ENCODE results near the gene IDH2. TPM values are rescaled to one million over a fixed set of nuclear protein-coding genes. Genes with fewer than 3 reads are reported as not detected.

Gene IDH2
- total RNA-seq, 1 donor from 2014 or later, result 126 TPM

- H3K4me1 Mint-ChIP-seq, result peaks cover 60% of the 10 kb centered on the region
- no peak for DNase-seq (ENCODE audit: low spot score in 2 of 2, unreplicated experiment in 2 of 2)
- H3K9me3 Mint-ChIP-seq, result no peaks in the 10 kb centered on the region
- H3K4me3 Mint-ChIP-seq, result no peak overlapping the region
- no peaks in the 10 kb centered on the region for H3K27me3 Mint-ChIP-seq (ENCODE audit: low read depth)
- no peak overlapping the region for H3K27ac Mint-ChIP-seq
- H3K36me3 Mint-ChIP-seq, result no peaks in the 10 kb centered on the region
- TF ChIP-seq CTCF (IDR thresholded peaks at IDR 0.05; ENCODE audit: unreplicated experiment), result no peak
These were observed 59.9 kb downstream of the IDH2 start for GRCh38 chr15:90042356-90042755.

GRCh38 chr15:90040618-90041017 lies 61.6 kb downstream of the IDH2 start:
- H3K4me3 Mint-ChIP-seq, result no peak overlapping the region
- H3K36me3 Mint-ChIP-seq, result no peaks in the 10 kb centered on the region
- H3K4me1 Mint-ChIP-seq, result peaks cover 61% of the 10 kb centered on the region
- DNase-seq (ENCODE audit: low spot score in 2 of 2, unreplicated experiment in 2 of 2), result no peak
- TF ChIP-seq CTCF (IDR thresholded peaks at IDR 0.05; ENCODE audit: unreplicated experiment), result no peak
- H3K27ac Mint-ChIP-seq, result peak overlapping the region; percentile 62
- H3K27me3 Mint-ChIP-seq (ENCODE audit: low read depth), result no peaks in the 10 kb centered on the region
- no peaks in the 10 kb centered on the region for H3K9me3 Mint-ChIP-seq

DNA sequence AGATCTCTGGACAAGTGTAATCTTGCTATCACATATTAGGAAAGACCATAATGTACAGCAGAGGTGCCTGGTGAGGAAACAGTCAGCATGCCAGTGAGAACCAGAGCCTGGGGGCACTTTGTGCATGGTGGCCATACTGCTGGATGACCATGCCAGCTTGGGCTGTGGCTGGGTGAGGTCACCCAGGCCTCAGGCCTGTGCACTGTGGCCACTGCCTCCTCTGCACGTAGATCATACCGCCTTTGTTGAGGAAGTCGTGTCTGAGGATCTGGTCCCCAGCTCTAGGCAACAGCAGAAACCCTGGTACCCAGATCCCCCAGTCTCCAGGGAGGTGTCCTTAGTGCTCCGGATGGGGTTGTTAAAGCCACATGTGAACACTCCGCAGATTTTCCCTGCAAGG lies 62.3 kb downstream of the IDH2 start:
- no peak for DNase-seq (ENCODE audit: low spot score in 2 of 2, unreplicated experiment in 2 of 2)
- H3K27ac Mint-ChIP-seq, result peak overlapping the region; percentile 41
- H3K4me3 Mint-ChIP-seq, result no peak overlapping the region
- peaks cover 59% of the 10 kb centered on the region for H3K4me1 Mint-ChIP-seq
- no peaks in the 10 kb centered on the region for H3K36me3 Mint-ChIP-seq
- no peak for TF ChIP-seq CTCF (IDR thresholded peaks at IDR 0.05; ENCODE audit: unreplicated experiment)
- no peaks in the 10 kb centered on the region for H3K27me3 Mint-ChIP-seq (ENCODE audit: low read depth)
- H3K9me3 Mint-ChIP-seq, result no peaks in the 10 kb centered on the region

- Mint-ChIP-seq H3K27ac (peak overlapping the region; percentile 51), H3K4me3 (no peak overlapping the region), H3K9me3 (no peaks in the 10 kb centered on the region)
These were observed 63.6 kb downstream of the IDH2 start for GRCh38 chr15:90038632-90039095.

GRCh38 chr15:90037961-90038631 lies 64.2 kb downstream of the IDH2 start:
- TF ChIP-seq CTCF (IDR thresholded peaks at IDR 0.05; ENCODE audit: unreplicated experiment), result no peak
- peak overlapping the region; percentile 51 for H3K27ac Mint-ChIP-seq
- no peaks in the 10 kb centered on the region for H3K36me3 Mint-ChIP-seq
- H3K27me3 Mint-ChIP-seq (ENCODE audit: low read depth), result no peaks in the 10 kb centered on the region
- no peak for DNase-seq (ENCODE audit: low spot score in 2 of 2, unreplicated experiment in 2 of 2)
- peaks cover 62% of the 10 kb centered on the region for H3K4me1 Mint-ChIP-seq
- no peaks in the 10 kb centered on the region for H3K9me3 Mint-ChIP-seq
- H3K4me3 Mint-ChIP-seq, result no peak overlapping the region

More at GRCh38 chr15:90038632-90039095, 63.6 kb downstream of the IDH2 start:
- no peak for DNase-seq (ENCODE audit: low spot score in 2 of 2, unreplicated experiment in 2 of 2)
- Mint-ChIP-seq H3K36me3 (no peaks in the 10 kb centered on the region), H3K27me3 (ENCODE audit: low read depth) (no peaks in the 10 kb centered on the region), H3K4me1 (peaks cover 64% of the 10 kb centered on the region)
- no peak for TF ChIP-seq CTCF (IDR thresholded peaks at IDR 0.05; ENCODE audit: unreplicated experiment)

Data from mesothelial cell of epicardium (in vitro differentiated cells).